HEK293T (cell line): ENCODE results near the gene SMIM3.
"Not testable (repeated sequence)": the region's sequence is repeated elsewhere in the genome, so short reads cannot be mapped to it uniquely, and the experiment has no call there.

Experiments used
- ELF4 ChIP-seq: fragments of 450-650 bp; IDR thresholded peaks from 2 replicates; pipeline ENCODE4 v1.6.1; 2017; ENCODE audit warnings: antibody characterized with exemption
- FOXA1 ChIP-seq: fragments of 450-650 bp; IDR thresholded peaks from 2 replicates; pipeline ENCODE4 v1.6.1; 2016; ENCODE audit warnings: mild to moderate bottlenecking
- NFRKB ChIP-seq: fragments of 450-650 bp; IDR thresholded peaks from 2 replicates; pipeline ENCODE4 v1.6.1; 2016; ENCODE audit warnings: mild to moderate bottlenecking, moderate library complexity
- SP1 ChIP-seq: fragments of 450-650 bp; IDR thresholded peaks from 2 replicates; pipeline ENCODE4 v1.6.1; 2017

- not testable (repeated sequence) for TF ChIP-seq FOXA1, NFRKB, ELF4, SP1
These were observed 66.8 kb downstream of the SMIM3 start for GRCh38 chr5:150845185-150845859.
